K562 (cell line): ENCODE results near the gene ZMIZ1. TPM values are rescaled to one million over a fixed set of nuclear protein-coding genes. Genes with fewer than 3 reads are reported as not detected.

Experiments
- ATAC-seq: fragments of 200-7000 bp; cut with Tn5 transposase; 3 replicates; pipeline ENCODE4 v1.9.1; 2020; ENCODE audit warnings: moderate library complexity
- BruUV-seq: library from RNA; stranded (reverse); fragments of 400-500 nt; replicated peaks from 2 replicates; lab custom pipeline; 2021; lab: Mats Ljungman, UMichigan
- CTCF ChIA-PET: fragments of 300-600 bp; formaldehyde crosslinking; extraction: SDS; loops from one replicate; lab custom pipeline; 2021; ENCODE audit warnings: low intra/inter-chr PET ratio; lab: Yijun Ruan, JAX
- POLR2A ChIA-PET: fragments of 300-600, 350-650 bp; sonication (Branson Sonifier 250); formaldehyde crosslinking; extraction: SDS; loops from one replicate; lab custom pipeline; 2021; ENCODE audit warnings: antibody characterized with exemption, inconsistent platforms; lab: Yijun Ruan, JAX
- DNase-seq, 4 experiments: peaks; one replicate each; pipeline versions ENCODE4 v3.0.0 to v3.0.0-alpha.2; 2011 to 2018; ENCODE audit warnings: low spot score in 3 of 4, mixed read lengths in 3 of 4; ENCODE audit errors: extremely low read depth in 1 of 4
- FAIRE-seq: peaks from 2 replicates; lab custom pipeline; 2011; peaks lifted over from hg19 to GRCh38; lab: Jason Lieb, UNC
- H2AFZ ChIP-seq: 2 replicates; pipeline ENCODE4 v1.6.0; 2011; ENCODE audit warnings: low read depth, low read length, control low read depth, inconsistent platforms
- H3K27ac ChIP-seq: fragments of 200-600 bp; 3 replicates; pipeline ENCODE4 v1.8.0; 2011; ENCODE audit warnings: low read depth, mild to moderate bottlenecking, control low read depth, inconsistent platforms, low read length, moderate library complexity, mixed read lengths; ENCODE audit errors: extremely low read depth
- H3K27me3 ChIP-seq, 2 experiments: fragments of 300-600 bp in 1 of 2; 2 replicates in 1 of 2; 3 replicates in 1 of 2; pipeline versions ENCODE4 v1.6.0 to v1.8.0; 2011; ENCODE audit warnings: inconsistent platforms in 2 of 2, low read length in 2 of 2, mild to moderate bottlenecking in 1 of 2, mixed read lengths in 1 of 2, moderate library complexity in 1 of 2; ENCODE audit not compliant: control insufficient read depth in 2 of 2, insufficient read depth in 2 of 2
- H3K36me3 ChIP-seq: fragments of 300-600 bp; 3 replicates; pipeline ENCODE4 v1.8.0; 2011; ENCODE audit warnings: mild to moderate bottlenecking, low read length, inconsistent platforms; ENCODE audit not compliant: control insufficient read depth, insufficient read depth
- H3K4me1 ChIP-seq, 2 experiments: fragments of 200-600 bp in 1 of 2; replicated peaks in 1 of 2; 2 replicates in 1 of 2; 3 replicates in 1 of 2; pipeline versions ENCODE4 v1.5.1 to v1.8.0; 2011; ENCODE audit warnings: inconsistent platforms in 2 of 2, low read length in 2 of 2, mild to moderate bottlenecking in 1 of 2, mixed read lengths in 1 of 2, moderate library complexity in 1 of 2; ENCODE audit not compliant: control insufficient read depth in 2 of 2, insufficient read depth in 2 of 2
- H3K4me2 ChIP-seq: 2 replicates; pipeline ENCODE4 v1.6.1; 2011; ENCODE audit warnings: low read length, control low read depth, inconsistent platforms, mixed read lengths; ENCODE audit not compliant: insufficient read depth
- H3K4me3 ChIP-seq: fragments of 200-600 bp; sonication (generic), shearing (Covaris generic); 2 replicates; pipeline ENCODE4 v1.5.1; 2016; ENCODE audit warnings: control low read depth, inconsistent platforms
- H3K79me2 ChIP-seq: fragments of 200-600 bp; 3 replicates; pipeline ENCODE4 v1.8.0; 2011; ENCODE audit warnings: low read length, inconsistent platforms; ENCODE audit not compliant: control insufficient read depth, insufficient read depth
- H3K9ac ChIP-seq, 2 experiments: 2 replicates each; pipeline versions ENCODE4 v1.6.0 to v1.6.1; 2011; ENCODE audit warnings: low read depth in 2 of 2, low read length in 2 of 2, control low read depth in 1 of 2, inconsistent platforms in 1 of 2, mild to moderate bottlenecking in 1 of 2, mixed read lengths in 1 of 2; ENCODE audit not compliant: insufficient read depth in 1 of 2
- H3K9me1 ChIP-seq: one replicate; pipeline ENCODE4 v1.6.0; 2011; ENCODE audit warnings: inconsistent platforms, mild to moderate bottlenecking, low read length, moderate library complexity; ENCODE audit not compliant: control insufficient read depth, insufficient read depth
- H3K9me3 ChIP-seq: replicated peaks from 2 replicates; pipeline ENCODE4 v1.5.1; 2011; ENCODE audit warnings: low read depth, low read length, inconsistent platforms; ENCODE audit not compliant: control insufficient read depth, insufficient read depth
- H4K20me1 ChIP-seq: replicated peaks from 2 replicates; pipeline ENCODE4 v1.6.1; 2011; ENCODE audit warnings: low read length, inconsistent platforms, mixed read lengths; ENCODE audit not compliant: control insufficient read depth, insufficient read depth
- CGGBP1 ChIP-seq: fragments of 250-450 bp; sonication (Bioruptor Pico); IDR thresholded peaks from 2 replicates; pipeline ENCODE4 v1.9.0; 2021; ENCODE audit warnings: mild to moderate bottlenecking
- HNRNPLL ChIP-seq: fragments of 200-400 bp; formaldehyde crosslinking; IDR thresholded peaks from 2 replicates; pipeline ENCODE4 v1.6.1; 2017; ENCODE audit warnings: low read length, low read depth, mild to moderate bottlenecking; ENCODE audit not compliant: poor library complexity, severe bottlenecking
- MTF1 ChIP-seq: fragments of 250-450 bp; sonication (Bioruptor Pico); IDR thresholded peaks from 2 replicates; pipeline ENCODE4 v1.9.0; 2021; ENCODE audit warnings: moderate library complexity, mild to moderate bottlenecking, inconsistent platforms, borderline replicate concordance
- PHB ChIP-seq: fragments of 250-450 bp; sonication (Bioruptor Pico); IDR thresholded peaks from 2 replicates; pipeline ENCODE4 v1.5.0; 2021
- PRPF4 ChIP-seq: fragments of 200-400 bp; formaldehyde crosslinking; IDR thresholded peaks from one replicate; pipeline ENCODE4 v1.6.1; 2017; ENCODE audit warnings: low read length, low read depth, mild to moderate bottlenecking; ENCODE audit not compliant: insufficient read depth, poor library complexity, severe bottlenecking
- REST ChIP-seq, 2 experiments: fragments of 450-650 bp; formaldehyde crosslinking in 1 of 2; IDR thresholded peaks; 2 replicates each; pipeline versions ENCODE4 v1.4.0 to v1.6.1; 2014 to 2020; ENCODE audit warnings: mild to moderate bottlenecking in 2 of 2, borderline replicate concordance in 1 of 2, low read depth in 1 of 2
- ZNF134 ChIP-seq: fragments of 250-450 bp; sonication (Bioruptor Pico); conservative IDR thresholded peaks from 2 replicates; pipeline ENCODE4 v1.4.0; 2020
- ZNF592 ChIP-seq: fragments of 450-650 bp; IDR thresholded peaks from 2 replicates; pipeline ENCODE4 v1.6.1; 2017; ENCODE audit warnings: antibody characterized with exemption, mild to moderate bottlenecking
- WGBS: fragments of 100-300 bp; shearing (Covaris generic); methylation state at CpG from one replicate; pipeline ENCODE4 v1.1.6; 2016; ENCODE audit warnings: low coverage, mixed read lengths; ENCODE audit not compliant: insufficient coverage; ENCODE audit errors: missing lambda C conversion rate; 5-methylcytosine and 5-hydroxymethylcytosine counted together
- in situ Hi-C: fragments of 300-500 bp; cut with MboI; formaldehyde crosslinking; loops from 4 replicates; pipeline ENCODE4 v1.15.0; 2018; ENCODE audit warnings: inconsistent platforms, mixed read lengths
- intact Hi-C: fragments of 100-400 bp; cut with micrococcal nuclease; formaldehyde crosslinking; loops from 2 replicates; pipeline ENCODE4 v1.14.2; 2022
- polyA plus RNA-seq, 8 experiments: library from polyadenylated mRNA; depleted of rRNA in 4 of 8; stranded (reverse) in 5 of 8; unstranded in 3 of 8; fragments of >200 nt; fragmentation: Nextera tagmentation in 2 of 8; fragmentation: Illumina TruSeq in 1 of 8; extraction: Ambion mirVana in 2 of 8; extraction: Trizol in 1 of 8; gene quantifications; 2 replicates each; pipeline versions ENCODE4 v1.2.1 to v1.2.3, GENCODE V29; 2011 to 2014; ENCODE audit warnings: inconsistent platforms in 1 of 8, missing spikeins in 1 of 8
- total RNA-seq, 7 experiments: library from RNA; depleted of rRNA in 6 of 7; stranded (reverse); fragments of >200 nt in 6 of 7; fragmentation: Illumina TruSeq in 2 of 7; extraction: Trizol in 2 of 7; gene quantifications; 2 replicates each; pipeline versions ENCODE4 v1.2.1 to v1.2.3, GENCODE V29; 2011 to 2021; ENCODE audit warnings: low replicate concordance in 1 of 7

ZMIZ1 gene
- total and polyA plus RNA-seq, 9 of the 15 experiments (the other 6 are each of a cell fraction or from before 2014, with no cell fraction given) = 1.0 to 37.3 (median 4.3) TPM

- no TSS peak for BruUV-seq
- POLR2A ChIA-PET = interaction anchor here (1.1 to 1.2 kb wide), 2 partner anchors 32 to 37 kb away, joined by 4 to 7 read pairs; no protein-coding TSS in a partner anchor
- TF ChIP-seq PHB (CRISPR knock-in tag) = no peak
- TF ChIP-seq ZNF592 = peak; percentile 41
- peak; percentile 23 for TF ChIP-seq HNRNPLL
- no peak for TF ChIP-seq PRPF4
- no peak for TF ChIP-seq CGGBP1 (CRISPR knock-in tag)
- no peak for TF ChIP-seq MTF1 (CRISPR knock-in tag)
- peak; percentile 5; the same call in 1 of the 2 replicates for TF ChIP-seq REST (IDR thresholded peaks at IDR 0.05; ENCODE audit: borderline replicate concordance)
- no peak for TF ChIP-seq REST (CRISPR knock-in tag; IDR thresholded peaks at IDR 0.05; ENCODE audit: low read depth)
- no peak for TF ChIP-seq ZNF134 (CRISPR knock-in tag)
These were observed 77.9 kb downstream of the ZMIZ1 start for GRCh38 chr10:79146611-79147130.

More at GRCh38 chr10:79146611-79147130, 77.9 kb downstream of the ZMIZ1 start:
- no peaks in the 10 kb centered on the region for H4K20me1 ChIP-seq
- H2AFZ ChIP-seq = no peak overlapping the region
- in situ Hi-C loops = no loop called here
- no peak for DNase-seq
- peak; percentile 19 for FAIRE-seq
- peaks cover 30% of the 10 kb centered on the region; the same call in 1 of the 3 replicates for H3K36me3 ChIP-seq
- H3K4me1 ChIP-seq = peaks cover 77 to 91% of the 10 kb centered on the region in 2 experiments
- no peak overlapping the region for H3K4me3 ChIP-seq
- H3K9ac ChIP-seq = peak overlapping the region in 1 of 2 experiments; percentile 76; a peak in 2 of 4 replicates
- no peaks in the 10 kb centered on the region for H3K27me3 ChIP-seq
- H3K79me2 ChIP-seq = peaks cover 21% of the 10 kb centered on the region; the same call in 2 of the 3 replicates
- no peak overlapping the region for H3K4me2 ChIP-seq
- no peak for ATAC-seq
- peak overlapping the region; percentile 23; the same call in 1 of the 3 replicates for H3K27ac ChIP-seq
- H3K9me1 ChIP-seq = peaks cover 7% of the 10 kb centered on the region
- H3K9me3 ChIP-seq = no peaks in the 10 kb centered on the region
- CTCF ChIA-PET = no interaction called here
- 79% methylated on average over 12 of the region's 13 CpGs for WGBS
- intact Hi-C loops = loop anchor here (5.0 kb wide), 2 partner anchors 64 to 79 kb away; partner anchors contain the start of gene ZMIZ1
